Measurements from ENCODE around the gene CDC14A.

The CDC14A gene, protein sequence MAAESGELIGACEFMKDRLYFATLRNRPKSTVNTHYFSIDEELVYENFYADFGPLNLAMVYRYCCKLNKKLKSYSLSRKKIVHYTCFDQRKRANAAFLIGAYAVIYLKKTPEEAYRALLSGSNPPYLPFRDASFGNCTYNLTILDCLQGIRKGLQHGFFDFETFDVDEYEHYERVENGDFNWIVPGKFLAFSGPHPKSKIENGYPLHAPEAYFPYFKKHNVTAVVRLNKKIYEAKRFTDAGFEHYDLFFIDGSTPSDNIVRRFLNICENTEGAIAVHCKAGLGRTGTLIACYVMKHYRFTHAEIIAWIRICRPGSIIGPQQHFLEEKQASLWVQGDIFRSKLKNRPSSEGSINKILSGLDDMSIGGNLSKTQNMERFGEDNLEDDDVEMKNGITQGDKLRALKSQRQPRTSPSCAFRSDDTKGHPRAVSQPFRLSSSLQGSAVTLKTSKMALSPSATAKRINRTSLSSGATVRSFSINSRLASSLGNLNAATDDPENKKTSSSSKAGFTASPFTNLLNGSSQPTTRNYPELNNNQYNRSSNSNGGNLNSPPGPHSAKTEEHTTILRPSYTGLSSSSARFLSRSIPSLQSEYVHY

DNA sequence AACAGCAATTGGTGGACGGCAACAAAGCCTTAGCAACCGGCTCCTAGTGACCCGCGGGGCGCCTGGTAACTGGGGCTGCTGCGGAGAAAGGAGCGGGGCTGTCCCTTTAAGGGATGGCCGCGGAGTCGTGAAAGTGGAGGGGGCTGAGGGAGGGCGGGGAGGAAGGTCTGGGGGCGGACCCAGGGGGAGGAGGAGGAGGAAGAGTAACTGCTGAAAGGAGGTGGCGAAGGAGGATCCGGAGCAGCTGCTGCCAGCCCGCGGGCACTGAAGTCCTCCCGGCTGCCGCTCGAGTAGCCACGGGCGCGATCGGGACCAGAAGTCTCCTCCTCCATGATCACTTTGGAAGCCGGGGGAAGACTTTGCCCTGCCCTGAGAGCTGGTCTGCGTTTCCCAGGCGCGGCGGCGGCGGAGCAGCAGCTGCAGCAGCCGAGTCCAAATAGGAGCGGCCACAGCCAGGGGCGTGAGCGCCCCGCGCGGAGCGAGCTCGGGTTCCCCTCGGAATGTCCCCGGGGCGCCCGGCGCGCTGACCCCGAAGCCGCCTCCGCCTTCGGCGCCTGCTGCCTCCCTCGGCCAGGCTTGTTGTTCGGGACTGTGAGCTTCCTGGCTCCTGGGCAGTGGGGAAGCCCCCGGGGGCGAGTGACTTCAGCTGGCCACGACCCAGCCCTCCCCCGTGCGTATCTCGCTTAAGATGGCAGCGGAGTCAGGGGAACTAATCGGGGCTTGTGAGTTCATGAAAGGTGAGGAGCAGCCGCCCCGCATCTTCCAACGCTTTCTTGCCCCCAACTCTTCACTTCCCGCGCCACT lies at the start of gene CDC14A:
Gene CDC14A, plus strand, starts transcription at position 240 of the 804 bp plus-strand sequence. Its CDS starts 449 bp downstream, at position 689.
- no peaks in the 10 kb centered on the region for H3K9me3 Mint-ChIP-seq
- H3K36me3 Mint-ChIP-seq (ENCODE audit: low read depth), result peaks cover 17% of the 10 kb centered on the region

DNA sequence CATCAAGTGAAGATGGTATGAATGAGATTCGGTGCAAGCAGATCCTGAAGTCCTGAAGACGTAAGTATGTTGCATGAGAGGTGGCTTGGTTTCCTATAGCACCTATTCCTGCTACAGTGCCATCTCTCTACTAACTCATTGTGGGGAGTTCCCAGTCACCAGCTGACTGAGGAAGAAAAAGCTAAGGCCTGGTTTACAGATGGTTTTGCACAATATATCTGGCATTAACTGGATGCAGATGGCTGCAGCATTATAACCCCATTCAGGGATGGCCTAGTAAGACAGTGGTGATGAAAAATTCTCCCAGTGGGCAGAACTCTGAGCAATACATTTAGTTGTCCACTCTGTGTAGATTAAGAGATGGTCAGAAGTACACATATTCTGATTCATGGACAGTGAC lies 49.6 kb upstream of the CDC14A start:
- H3K4me1 Mint-ChIP-seq (ENCODE audit: low read depth), result peaks cover 7% of the 10 kb centered on the region
- H3K27ac Mint-ChIP-seq, result no peak overlapping the region
- no peaks in the 10 kb centered on the region for H3K36me3 Mint-ChIP-seq (ENCODE audit: low read depth)
- no peak overlapping the region for H3K4me3 Mint-ChIP-seq
- H3K27me3 Mint-ChIP-seq, result no peaks in the 10 kb centered on the region
- no peaks in the 10 kb centered on the region for H3K9me3 Mint-ChIP-seq

More for the DNA sequence above, at the start of gene CDC14A:
- H3K4me1 Mint-ChIP-seq (ENCODE audit: low read depth), result peaks cover 43% of the 10 kb centered on the region
- peak within 1 kb of the TSS; percentile 86 for H3K4me3 Mint-ChIP-seq
- no peaks in the 10 kb centered on the region for H3K27me3 Mint-ChIP-seq
- H3K27ac Mint-ChIP-seq, result peak within 1 kb of the TSS; percentile 98

DNA sequence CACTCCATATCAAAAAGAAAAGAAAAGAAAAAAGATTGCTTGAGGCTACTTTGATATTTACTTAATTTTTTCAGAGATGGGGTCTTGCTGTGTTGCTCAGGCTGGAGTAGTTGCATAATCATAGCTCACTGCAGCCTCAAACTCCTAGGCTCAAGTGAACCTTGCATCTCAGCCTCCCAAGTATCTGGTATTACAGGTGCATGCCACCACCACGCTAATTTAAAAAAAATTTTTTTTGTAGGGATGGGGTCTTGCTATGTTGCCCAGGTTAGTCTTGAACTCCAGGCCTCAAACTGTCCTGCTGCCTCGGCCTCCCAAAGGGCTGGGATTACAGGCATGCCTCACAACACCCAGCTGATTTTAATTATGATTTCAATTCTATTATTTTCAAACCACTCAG lies 48.1 kb upstream of the CDC14A start:
- no peaks in the 10 kb centered on the region for H3K9me3 Mint-ChIP-seq
- H3K36me3 Mint-ChIP-seq (ENCODE audit: low read depth), result no peaks in the 10 kb centered on the region
- peaks cover 4% of the 10 kb centered on the region for H3K4me1 Mint-ChIP-seq (ENCODE audit: low read depth)
- no peak overlapping the region for H3K27ac Mint-ChIP-seq
- H3K27me3 Mint-ChIP-seq, result no peaks in the 10 kb centered on the region
- no peak overlapping the region for H3K4me3 Mint-ChIP-seq

DNA sequence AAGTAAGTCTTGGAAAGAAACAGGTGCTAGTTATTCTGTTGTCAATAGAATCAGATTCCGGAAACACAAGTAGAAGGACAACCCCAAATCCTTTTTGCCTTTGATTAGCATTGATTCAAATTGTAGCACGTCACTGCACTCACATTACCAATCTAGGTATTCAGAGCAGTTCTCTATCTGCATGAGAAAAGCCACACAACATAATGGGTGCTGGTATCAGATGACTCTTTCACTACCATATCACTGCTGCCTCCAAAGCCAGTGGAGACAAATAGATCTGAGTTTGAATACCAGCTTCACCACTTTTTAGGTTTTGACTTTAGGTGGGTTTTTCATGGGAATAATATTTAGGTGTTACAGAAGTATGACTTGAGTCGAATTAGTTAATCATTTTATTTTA lies 47.4 kb upstream of the CDC14A start:
- Mint-ChIP-seq H3K4me1 (ENCODE audit: low read depth) (no peaks in the 10 kb centered on the region), H3K27ac (no peak overlapping the region), H3K4me3 (no peak overlapping the region), H3K36me3 (ENCODE audit: low read depth) (no peaks in the 10 kb centered on the region), H3K9me3 (peaks cover under 1% of the 10 kb centered on the region), H3K27me3 (no peaks in the 10 kb centered on the region)

DNA sequence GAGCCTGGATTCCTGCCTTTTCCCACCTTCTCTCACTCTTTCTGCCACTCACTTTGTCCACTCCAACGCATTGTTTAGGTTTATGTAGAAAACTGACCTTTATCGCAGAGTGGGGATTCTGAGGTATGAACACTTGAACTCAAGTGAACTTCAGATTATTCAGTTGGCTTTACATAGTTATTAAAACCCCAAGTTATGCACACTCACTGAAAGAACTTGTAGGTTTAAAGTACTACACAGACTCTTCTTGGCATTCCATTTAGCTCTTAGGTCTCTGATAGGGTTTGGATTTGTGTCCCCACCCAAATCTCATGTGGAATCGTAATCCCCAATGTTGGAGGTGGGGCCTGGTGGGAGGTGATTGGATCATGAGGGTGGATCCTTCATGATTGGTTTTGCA lies 46.4 kb upstream of the CDC14A start:
- no peak overlapping the region for H3K27ac Mint-ChIP-seq
- no peaks in the 10 kb centered on the region for H3K27me3 Mint-ChIP-seq
- peaks cover 4% of the 10 kb centered on the region for H3K9me3 Mint-ChIP-seq
- H3K4me3 Mint-ChIP-seq, result no peak overlapping the region
- no peaks in the 10 kb centered on the region for H3K4me1 Mint-ChIP-seq (ENCODE audit: low read depth)
- H3K36me3 Mint-ChIP-seq (ENCODE audit: low read depth), result no peaks in the 10 kb centered on the region

DNA sequence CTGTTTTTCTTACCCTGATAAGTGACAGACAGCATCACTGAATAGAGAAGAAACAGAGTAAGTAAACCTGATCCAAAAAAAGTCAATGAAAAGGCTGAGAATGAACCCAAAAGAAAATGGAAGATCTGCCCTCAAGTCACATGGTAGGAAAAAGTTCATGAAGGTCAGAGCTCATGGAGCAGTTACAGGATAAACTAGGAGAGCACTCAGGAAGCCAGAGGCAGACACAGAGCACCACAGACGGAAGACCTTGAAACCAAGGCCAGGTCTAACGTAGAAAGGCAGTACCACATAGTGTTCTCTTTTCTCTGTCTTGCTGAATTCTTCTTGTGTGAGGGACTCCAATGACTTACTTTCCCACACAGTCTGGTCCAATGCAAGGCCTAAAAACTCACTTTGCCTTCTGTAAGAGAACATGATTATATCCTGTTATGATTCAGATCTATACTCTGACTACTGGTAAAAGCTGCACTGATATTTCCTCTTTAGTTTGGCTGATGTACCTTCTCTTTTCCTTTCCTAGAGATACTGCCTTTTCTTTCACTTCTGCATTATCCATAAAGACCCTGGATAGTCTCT lies 45.5 kb upstream of the CDC14A start:
- Mint-ChIP-seq H3K4me1 (ENCODE audit: low read depth) (no peaks in the 10 kb centered on the region), H3K27ac (no peak overlapping the region), H3K4me3 (no peak overlapping the region), H3K9me3 (peaks cover 4% of the 10 kb centered on the region), H3K27me3 (no peaks in the 10 kb centered on the region), H3K36me3 (ENCODE audit: low read depth) (no peaks in the 10 kb centered on the region)

DNA sequence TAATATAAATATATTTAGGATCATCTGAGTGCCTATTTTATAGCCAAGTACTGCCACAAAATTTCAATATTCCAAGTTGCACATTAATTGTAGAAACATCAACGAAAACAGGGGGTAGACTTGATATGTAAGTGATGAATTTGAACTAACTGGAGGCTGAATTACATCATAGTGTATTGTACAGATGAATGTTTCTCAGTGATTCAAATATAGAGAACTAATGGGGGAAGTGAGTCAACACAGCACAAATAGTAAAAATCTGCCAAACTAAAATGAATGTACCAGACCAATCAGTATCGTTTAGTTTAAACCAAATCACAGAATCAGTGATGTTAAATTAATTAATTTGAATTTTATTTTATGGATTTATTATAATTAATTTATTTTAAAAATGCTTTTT lies 43.5 kb upstream of the CDC14A start:
- no peak overlapping the region for H3K27ac Mint-ChIP-seq
- H3K4me3 Mint-ChIP-seq, result no peak overlapping the region
- H3K9me3 Mint-ChIP-seq, result peaks cover 4% of the 10 kb centered on the region
- no peaks in the 10 kb centered on the region for H3K27me3 Mint-ChIP-seq
- H3K36me3 Mint-ChIP-seq (ENCODE audit: low read depth), result no peaks in the 10 kb centered on the region
- H3K4me1 Mint-ChIP-seq (ENCODE audit: low read depth), result no peaks in the 10 kb centered on the region

DNA sequence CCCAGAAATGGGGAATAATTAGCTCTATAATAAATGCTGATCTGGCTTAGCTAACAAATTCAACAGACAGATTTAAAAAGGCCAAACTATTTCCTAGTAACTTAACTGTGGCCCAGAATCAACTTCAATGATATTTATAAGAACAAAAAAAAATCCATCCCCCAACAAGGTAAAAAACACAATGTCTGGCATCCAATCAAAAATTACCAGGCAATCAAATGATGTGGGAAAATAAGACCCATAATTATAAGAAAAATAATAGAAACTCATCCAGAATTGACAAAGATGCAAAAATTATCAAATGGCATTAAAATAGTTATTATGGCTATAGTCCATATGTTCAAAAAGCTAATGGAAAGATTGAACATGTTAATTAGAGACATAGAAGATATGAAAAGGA lies 42.4 kb upstream of the CDC14A start:
- Mint-ChIP-seq H3K36me3 (ENCODE audit: low read depth) (no peaks in the 10 kb centered on the region), H3K27me3 (no peaks in the 10 kb centered on the region), H3K4me3 (no peak overlapping the region), H3K27ac (no peak overlapping the region), H3K9me3 (peaks cover 4% of the 10 kb centered on the region), H3K4me1 (ENCODE audit: low read depth) (no peaks in the 10 kb centered on the region)

DNA sequence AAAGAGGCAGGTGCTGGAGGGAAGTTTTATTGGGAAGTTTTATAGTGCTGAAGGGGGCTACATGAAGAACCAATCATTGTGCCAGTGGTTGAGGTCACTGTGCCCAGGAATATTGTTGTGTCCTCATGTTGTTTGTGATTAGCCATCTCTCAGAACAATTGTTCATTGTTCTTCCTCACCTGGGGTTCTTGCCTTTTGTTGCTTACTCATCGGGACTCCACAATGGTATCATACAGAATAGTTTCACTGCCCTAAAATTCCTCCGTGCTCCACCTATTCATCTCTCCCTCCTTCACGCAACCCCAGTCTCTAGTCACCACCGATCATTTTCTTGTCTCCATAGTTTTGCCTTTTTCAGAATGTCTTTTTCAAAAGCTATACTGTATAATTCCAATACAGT lies 38.9 kb upstream of the CDC14A start:
- Mint-ChIP-seq H3K27me3 (no peaks in the 10 kb centered on the region), H3K4me3 (no peak overlapping the region), H3K27ac (no peak overlapping the region), H3K9me3 (peaks cover 8% of the 10 kb centered on the region), H3K36me3 (ENCODE audit: low read depth) (no peaks in the 10 kb centered on the region), H3K4me1 (ENCODE audit: low read depth) (no peaks in the 10 kb centered on the region)

DNA sequence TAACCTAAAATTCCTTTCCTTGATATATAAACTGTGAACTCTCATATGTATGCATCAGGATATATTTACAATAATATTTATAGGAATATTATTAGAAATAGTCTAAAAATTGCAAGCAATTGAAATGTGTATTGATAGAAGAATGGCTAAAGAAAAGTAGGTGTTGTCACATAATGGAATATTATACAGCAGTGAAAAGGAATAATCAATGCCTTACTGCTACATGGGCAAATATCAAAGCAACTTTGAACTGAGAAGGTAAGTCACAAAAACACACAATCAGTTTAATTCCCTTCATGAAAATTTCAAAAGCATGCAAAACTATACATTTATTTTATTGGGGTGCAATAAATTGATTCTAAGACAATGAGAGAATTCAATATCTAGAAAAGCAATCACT lies 35.7 kb upstream of the CDC14A start:
- Mint-ChIP-seq H3K27me3 (no peaks in the 10 kb centered on the region), H3K27ac (no peak overlapping the region), H3K4me1 (ENCODE audit: low read depth) (no peaks in the 10 kb centered on the region), H3K9me3 (peaks cover 14% of the 10 kb centered on the region), H3K4me3 (no peak overlapping the region), H3K36me3 (ENCODE audit: low read depth) (peaks cover 5% of the 10 kb centered on the region)

DNA sequence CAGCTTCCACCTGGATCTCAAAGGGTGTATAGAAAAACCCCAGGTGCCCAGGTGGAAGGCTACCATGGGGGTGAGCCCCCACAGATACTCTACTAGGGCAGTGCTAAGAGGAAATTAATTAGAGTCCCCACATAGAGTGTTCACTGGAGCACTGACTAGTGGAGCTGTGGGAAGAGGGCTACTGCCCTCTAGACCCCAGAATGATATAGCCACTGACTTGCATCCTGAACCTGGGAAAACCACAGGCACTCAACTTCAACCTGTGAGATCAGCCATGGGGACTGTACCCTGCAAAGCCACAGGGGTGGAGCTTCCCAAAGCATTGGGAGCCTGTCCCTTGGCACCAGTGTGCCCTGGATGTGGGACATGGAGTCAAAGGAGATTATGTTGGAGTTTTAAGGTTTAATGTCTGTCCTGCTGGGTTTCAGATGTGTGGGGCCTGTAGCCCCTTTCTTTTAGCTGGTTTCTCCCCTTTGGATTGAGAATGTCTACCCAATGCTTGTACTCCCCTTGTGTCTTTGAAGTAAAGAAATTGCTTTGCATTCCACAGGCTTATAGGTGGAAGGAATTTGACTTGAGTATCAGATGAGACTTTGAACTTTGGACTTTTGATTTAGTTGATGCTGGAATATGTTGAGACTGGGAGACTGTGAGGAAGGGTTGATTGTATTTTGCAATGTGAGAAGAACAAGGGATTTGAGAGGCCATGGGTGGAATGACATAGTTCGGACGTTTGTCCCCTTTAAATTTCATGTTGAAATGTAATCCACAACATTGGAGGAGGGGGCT lies 31.8 kb upstream of the CDC14A start:
- peaks cover 13% of the 10 kb centered on the region for H3K9me3 Mint-ChIP-seq
- H3K36me3 Mint-ChIP-seq (ENCODE audit: low read depth), result peaks cover 5% of the 10 kb centered on the region
- no peak overlapping the region for H3K4me3 Mint-ChIP-seq
- no peaks in the 10 kb centered on the region for H3K27me3 Mint-ChIP-seq
- no peak overlapping the region for H3K27ac Mint-ChIP-seq
- peaks cover 14% of the 10 kb centered on the region for H3K4me1 Mint-ChIP-seq (ENCODE audit: low read depth)

DNA sequence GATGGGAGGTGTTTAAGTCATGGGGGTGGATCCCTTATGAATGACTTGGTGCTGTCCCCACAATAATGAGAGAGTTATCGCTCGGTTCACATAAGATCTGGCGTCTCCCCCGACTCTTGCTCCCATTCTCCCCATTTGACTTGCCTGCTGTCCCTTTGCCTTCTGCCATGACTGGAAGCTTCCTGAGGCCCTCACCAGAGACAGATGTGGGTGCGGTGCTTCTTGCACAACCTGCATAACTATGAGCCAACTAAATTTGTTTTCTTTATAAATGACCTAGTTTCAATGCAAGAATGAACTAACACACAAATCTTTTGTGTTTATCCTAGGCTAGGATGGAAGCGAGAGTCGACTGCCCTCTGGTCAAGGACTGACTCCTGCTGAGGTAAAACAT lies 31.2 kb upstream of the CDC14A start:
- Mint-ChIP-seq H3K36me3 (ENCODE audit: low read depth) (peaks cover 5% of the 10 kb centered on the region), H3K27ac (no peak overlapping the region), H3K9me3 (peaks cover 10% of the 10 kb centered on the region), H3K27me3 (no peaks in the 10 kb centered on the region), H3K4me3 (no peak overlapping the region), H3K4me1 (ENCODE audit: low read depth) (peaks cover 14% of the 10 kb centered on the region)

DNA sequence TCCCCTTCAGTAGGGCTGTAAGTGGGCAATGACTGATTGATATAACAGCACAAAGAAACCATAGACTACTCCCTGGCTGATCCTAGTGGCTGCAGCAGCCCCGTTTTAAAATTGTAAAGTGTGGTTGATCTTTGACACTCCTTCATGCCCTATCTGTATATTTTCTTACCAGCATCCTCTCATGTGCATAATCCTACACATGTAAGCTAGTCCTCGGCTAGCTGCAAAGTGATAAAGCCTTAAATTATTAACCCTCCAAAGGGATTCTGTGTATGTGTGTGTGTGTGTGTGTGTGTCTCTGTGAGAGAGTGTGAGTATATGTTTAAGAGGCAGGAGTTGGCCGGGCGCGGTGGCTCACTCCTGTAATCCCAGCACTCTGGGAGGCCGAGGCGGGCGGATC lies 30.8 kb upstream of the CDC14A start:
- Mint-ChIP-seq H3K4me1 (ENCODE audit: low read depth) (peaks cover 14% of the 10 kb centered on the region), H3K9me3 (peaks cover 10% of the 10 kb centered on the region), H3K27ac (no peak overlapping the region), H3K27me3 (no peaks in the 10 kb centered on the region), H3K4me3 (no peak overlapping the region), H3K36me3 (ENCODE audit: low read depth) (peaks cover 5% of the 10 kb centered on the region)

DNA sequence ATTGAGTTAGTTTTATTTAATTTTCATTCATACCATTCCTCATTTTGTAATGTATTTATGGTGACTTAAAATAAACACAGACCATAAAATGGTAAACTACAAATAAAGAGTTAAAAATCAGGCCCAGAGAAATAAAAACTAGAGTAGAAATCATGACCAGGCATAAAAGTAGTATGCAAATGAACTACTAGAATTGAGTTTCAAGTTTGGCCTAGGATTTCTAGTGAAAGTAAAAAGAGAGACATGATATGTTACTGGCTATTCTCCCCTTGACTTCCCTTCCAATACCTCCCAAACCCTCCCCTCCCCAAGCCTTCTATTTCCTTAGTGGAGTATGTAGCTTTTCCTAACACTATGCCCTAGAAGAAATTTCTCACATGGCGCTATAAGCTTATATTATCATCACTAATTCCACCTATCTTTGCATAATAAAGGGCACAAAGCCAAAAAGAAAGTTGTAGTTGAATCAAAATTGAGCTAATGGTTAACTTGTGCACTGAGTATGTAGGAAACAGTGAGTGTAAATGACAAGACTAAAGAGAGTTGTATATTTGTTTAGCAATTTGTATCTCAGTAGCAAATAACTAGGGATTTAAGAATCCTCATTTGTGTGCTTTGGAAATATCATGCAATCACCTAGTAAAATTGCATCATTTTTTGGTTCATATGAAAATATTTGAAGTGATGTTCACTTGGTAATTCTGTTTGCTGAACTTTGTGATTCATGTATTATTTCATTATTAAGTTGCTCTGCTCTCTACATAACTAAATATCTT lies 29.7 kb upstream of the CDC14A start:
- Mint-ChIP-seq H3K27me3 (no peaks in the 10 kb centered on the region), H3K36me3 (ENCODE audit: low read depth) (peaks cover 5% of the 10 kb centered on the region), H3K4me1 (ENCODE audit: low read depth) (peaks cover 14% of the 10 kb centered on the region), H3K9me3 (peaks cover 10% of the 10 kb centered on the region), H3K4me3 (no peak overlapping the region), H3K27ac (peak overlapping the region; percentile 69)

Measured in stimulated activated naive CD8-positive, alpha-beta T cell treated with anti-CD3 and anti-CD28 coated beads, Interleukin-15, Interleukin-2, amounts not matched to agents 100 ng/mL and 50 ng/mL, for 24 hours (primary cell).